B cell (primary cell): ENCODE measurements around the gene CXCR6. TPM values are rescaled to one million over a fixed set of nuclear protein-coding genes. Genes with fewer than 3 reads are reported as not detected.

Experiments used
- ATAC-seq: fragments of 200-7000 bp; cut with Tn5 transposase; one replicate; pipeline ENCODE4 v1.10.0; 2021; ENCODE audit warnings: low read depth, mild to moderate bottlenecking, moderate number of reproducible peaks, moderate library complexity
- CTCF ChIA-PET: fragments of 350-600 bp; sonication (Branson Sonifier 250); formaldehyde crosslinking; loops from one replicate; lab custom pipeline; 2021; ENCODE audit warnings: antibody characterized with exemption, inconsistent platforms; lab: Charles Lee
- POLR2A ChIA-PET: fragments of 350-600 bp; sonication (Branson Sonifier 250); formaldehyde crosslinking; loops from one replicate; lab custom pipeline; 2021; ENCODE audit warnings: antibody characterized with exemption; lab: Charles Lee
- DNase-seq: peaks from one replicate; pipeline ENCODE4 v3.0.0; 2013
- H2AFZ ChIP-seq: 2 replicates; pipeline ENCODE4 v1.6.1; 2012; ENCODE audit warnings: mild to moderate bottlenecking, low read depth, low read length; ENCODE audit not compliant: insufficient read depth, poor library complexity, severe bottlenecking
- H3K27ac ChIP-seq, 2 donors: 1 replicate in 1 of 2; 2 replicates in 1 of 2; pipeline ENCODE4 v1.5.1; 2012 to 2013; ENCODE audit warnings: low read length in 2 of 2, mild to moderate bottlenecking in 2 of 2, moderate library complexity in 1 of 2
- H3K27me3 ChIP-seq, 4 experiments: fragments of 200-600 bp in 1 of 4; sonication (generic) in 1 of 4; replicated peaks in 1 of 4; 1 replicate in 2 of 4; 2 replicates in 2 of 4; pipeline versions ENCODE4 v1.6.1 to v1.7.0; 2013 to 2016; ENCODE audit warnings: low read length in 3 of 4, mild to moderate bottlenecking in 2 of 4, mixed read lengths in 1 of 4, moderate library complexity in 1 of 4; ENCODE audit not compliant: insufficient read depth in 4 of 4, control insufficient read depth in 3 of 4; ENCODE audit errors: control extremely low read depth in 1 of 4
- H3K36me3 ChIP-seq, 2 experiments: replicated peaks in 1 of 2; 1 replicate in 1 of 2; 2 replicates in 1 of 2; pipeline versions ENCODE4 v1.6.1 to v1.7.1; 2013; ENCODE audit warnings: low read length in 1 of 2; ENCODE audit not compliant: insufficient read depth in 2 of 2, control insufficient read depth in 1 of 2; ENCODE audit errors: control extremely low read depth in 1 of 2, extremely low read depth in 1 of 2
- H3K4me1 ChIP-seq, 2 donors: fragments of 200-600 bp in 1 of 2; sonication (generic) in 1 of 2; 1 replicate in 1 of 2; 2 replicates in 1 of 2; pipeline versions ENCODE4 v1.5.1 to v1.6.1; 2013 to 2017; ENCODE audit warnings: low read length in 2 of 2; ENCODE audit not compliant: control insufficient read depth in 2 of 2, insufficient read depth in 2 of 2
- H3K4me2 ChIP-seq: replicated peaks from 2 replicates; pipeline ENCODE3; 2012; ENCODE audit warnings: mild to moderate bottlenecking, low read depth, low read length; ENCODE audit not compliant: poor library complexity, severe bottlenecking
- H3K4me3 ChIP-seq, 5 experiments: fragments of 200-600 bp in 1 of 5; sonication (generic) in 1 of 5; 1 replicate in 3 of 5; 2 replicates in 2 of 5; pipeline versions ENCODE4 v1.5.1 to v1.7.0; 2011 to 2016; ENCODE audit warnings: low read length in 4 of 5, mild to moderate bottlenecking in 4 of 5, low read depth in 2 of 5, control low read depth in 1 of 5, moderate library complexity in 1 of 5; ENCODE audit not compliant: insufficient read depth in 1 of 5; ENCODE audit errors: control extremely low read depth in 1 of 5, extremely low read depth in 1 of 5
- H3K79me2 ChIP-seq: fragments of 200-600 bp; sonication (generic); one replicate; pipeline ENCODE4 v1.6.0; 2016; ENCODE audit warnings: low read length; ENCODE audit not compliant: control insufficient read depth, insufficient read depth
- H3K9ac ChIP-seq: fragments of 200-600 bp; sonication (generic); 2 replicates; pipeline ENCODE4 v1.6.1; 2017; ENCODE audit warnings: mild to moderate bottlenecking, low read length, moderate library complexity
- H3K9me3 ChIP-seq, 3 donors: one replicate each; pipeline versions ENCODE4 v1.6.1 to v1.7.1; 2013; ENCODE audit warnings: low read length in 2 of 3; ENCODE audit not compliant: control insufficient read depth in 2 of 3, insufficient read depth in 1 of 3; ENCODE audit errors: control extremely low read depth in 1 of 3
- H4K20me1 ChIP-seq: 2 replicates; pipeline ENCODE4 v1.6.0; 2012; ENCODE audit warnings: mild to moderate bottlenecking, low read length; ENCODE audit not compliant: insufficient read depth, control insufficient read depth, poor library complexity, severe bottlenecking
- H3K27ac Mint-ChIP-seq: one replicate; pipeline ENCODE4 v1.8.0; 2021; ENCODE audit warnings: mixed read lengths
- H3K27me3 Mint-ChIP-seq: one replicate; pipeline ENCODE4 v1.8.0; 2021; ENCODE audit warnings: mixed read lengths
- H3K4me1 Mint-ChIP-seq: one replicate; pipeline ENCODE4 v1.8.0; 2021; ENCODE audit warnings: mixed read lengths
- H3K4me3 Mint-ChIP-seq: one replicate; pipeline ENCODE4 v1.8.0; 2021; ENCODE audit warnings: mixed read lengths
- H3K9me3 Mint-ChIP-seq: one replicate; pipeline ENCODE4 v1.8.0; 2022; ENCODE audit warnings: mixed read lengths; ENCODE audit not compliant: insufficient read depth
- CTCF ChIP-seq: fragments of 200-600 bp; IDR thresholded peaks from one replicate; pipeline ENCODE4 v1.8.0; 2022; ENCODE audit warnings: antibody characterized with exemption, mild to moderate bottlenecking
- EZH2 ChIP-seq: IDR thresholded peaks from 2 replicates; pipeline ENCODE4 v1.6.1; 2012; ENCODE audit warnings: borderline replicate concordance, low read depth, mild to moderate bottlenecking, moderate library complexity, low read length; ENCODE audit not compliant: insufficient read depth, poor library complexity, severe bottlenecking
- WGBS: methylation state at CpG from one replicate; pipeline ENCODE4 v1.1.5; 2013; ENCODE audit warnings: missing lambda C conversion rate; ENCODE audit not compliant: insufficient coverage; 5-methylcytosine and 5-hydroxymethylcytosine counted together
- intact Hi-C: fragments of 100-400 bp; cut with micrococcal nuclease; formaldehyde crosslinking; loops from one replicate; pipeline ENCODE4 v1.10.0; 2022
- polyA plus RNA-seq: library from polyadenylated mRNA; depleted of rRNA; stranded (reverse); fragments of >200 nt; gene quantifications from 2 replicates; pipeline ENCODE4 v1.2.3, GENCODE V29; 2012
- total RNA-seq, 2 donors: library from RNA; stranded (reverse); fragments of 120-200 nt in 1 of 2; gene quantifications; 1 replicate in 1 of 2; 2 replicates in 1 of 2; pipeline versions ENCODE4 v1.2.3 to v1.2.4, GENCODE V29; 2013 to 2022

Gene CXCR6
- total and polyA plus RNA-seq, 2 donors (not counting 1 experiment from before 2014, with no cell fraction given) = not detected

GRCh38 chr3:45959201-45959600, 15.9 kb downstream of the CXCR6 start:
- no peaks in the 10 kb centered on the region for H3K4me1 ChIP-seq
- Mint-ChIP-seq H3K27me3 (no peaks in the 10 kb centered on the region), H3K4me1 (peaks cover 2% of the 10 kb centered on the region), H3K27ac (no peak overlapping the region), H3K9me3 (no peaks in the 10 kb centered on the region), H3K4me3 (no peak overlapping the region)
- WGBS = 99% methylated on average over 7 of the region's 7 CpGs
- H3K36me3 ChIP-seq = peaks cover 13 to 96% of the 10 kb centered on the region in 2 experiments
- no peak overlapping the region for H3K27ac ChIP-seq
- H4K20me1 ChIP-seq = no peaks in the 10 kb centered on the region
- no peaks in the 10 kb centered on the region for H3K79me2 ChIP-seq
- no peaks in the 10 kb centered on the region for H3K9me3 ChIP-seq
- DNase-seq = no peak
- no peak overlapping the region for H3K9ac ChIP-seq
- CTCF ChIA-PET = interaction anchor here (0.8 to 2.6 kb wide), 2 partner anchors 8 to 20 kb away, joined by 3 to 9 read pairs; no protein-coding TSS in a partner anchor
- no peak overlapping the region for H2AFZ ChIP-seq
- H3K4me2 ChIP-seq = no peak overlapping the region
- no peaks in the 10 kb centered on the region for H3K27me3 ChIP-seq
- H3K4me3 ChIP-seq = no peak overlapping the region
- POLR2A ChIA-PET = no interaction called here
- ATAC-seq = no peak
- TF ChIP-seq CTCF = no peak
- TF ChIP-seq EZH2 = no peak
- intact Hi-C loops = no loop called here

- 100% methylated on average over 2 of the region's 2 CpGs for WGBS
- ChIA-PET CTCF (interaction anchor here (0.5 to 2.8 kb wide), 4 partner anchors 22 to 1140 kb away, joined by 3 to 12 read pairs (median 4); partner anchors contain the start of gene CCR1), POLR2A (no interaction called here)
- H3K79me2 ChIP-seq = no peaks in the 10 kb centered on the region
- Mint-ChIP-seq H3K27me3 (no peaks in the 10 kb centered on the region), H3K27ac (no peak overlapping the region), H3K9me3 (no peaks in the 10 kb centered on the region), H3K4me3 (no peak overlapping the region), H3K4me1 (peaks cover 2% of the 10 kb centered on the region)
- no peak overlapping the region for H3K9ac ChIP-seq
- ATAC-seq (no peak), DNase-seq (no peak)
- no peak overlapping the region for H3K27ac ChIP-seq
- H2AFZ ChIP-seq = no peak overlapping the region
- peaks cover 12 to 96% of the 10 kb centered on the region in 2 experiments for H3K36me3 ChIP-seq
- TF ChIP-seq CTCF = no peak
- intact Hi-C loops = no loop called here
- no peaks in the 10 kb centered on the region for H3K27me3 ChIP-seq
- H4K20me1 ChIP-seq = no peaks in the 10 kb centered on the region
- H3K4me3 ChIP-seq = no peak overlapping the region
- H3K4me1 ChIP-seq = no peaks in the 10 kb centered on the region
- H3K4me2 ChIP-seq = no peak overlapping the region
- no peaks in the 10 kb centered on the region for H3K9me3 ChIP-seq
Observed at GRCh38 chr3:45960289-45960688, 17.0 kb downstream of the CXCR6 start.
